ENCODE results near the gene PABPC1L.

The PABPC1L gene

DNA sequence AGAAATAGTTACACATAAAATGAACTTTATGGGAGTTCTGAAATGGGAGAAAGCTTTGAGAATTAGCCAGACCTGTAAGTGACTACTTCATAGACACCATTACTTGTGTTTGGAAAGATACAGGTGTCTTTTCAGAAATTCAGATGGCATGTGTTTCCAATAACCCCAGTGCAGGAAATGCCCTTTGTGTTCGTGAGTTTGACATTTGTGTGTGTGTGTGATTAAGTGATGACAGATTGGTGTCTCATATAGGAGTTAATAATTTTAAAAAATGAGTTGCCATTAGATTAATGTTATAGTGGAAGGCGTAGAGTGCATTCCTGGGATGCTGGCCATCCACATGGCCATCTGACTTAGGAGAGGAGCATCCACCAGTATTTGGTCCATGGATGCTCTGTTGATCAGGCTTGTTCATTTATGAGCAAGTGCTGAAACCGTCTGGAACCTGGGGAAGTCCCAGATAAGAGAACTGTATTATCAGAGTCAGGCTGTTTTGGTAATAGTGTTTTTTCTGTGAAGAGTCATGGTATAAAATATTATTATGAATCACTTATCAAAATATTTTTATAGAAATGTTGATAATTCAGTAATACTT is 59.5 kb downstream of the PABPC1L start:
- TF ChIP-seq CTCF (IDR thresholded peaks at IDR 0.05), result no peak
- no peak for TF ChIP-seq ZFX (IDR thresholded peaks at IDR 0.05; ENCODE audit: borderline replicate concordance)
- H3K27ac ChIP-seq, result no peak overlapping the region

GRCh38 chr20:44970243-44970757 is 60.4 kb downstream of the PABPC1L start:
- TF ChIP-seq CTCF (IDR thresholded peaks at IDR 0.05), result no peak
- no peak for TF ChIP-seq ZFX (IDR thresholded peaks at IDR 0.05; ENCODE audit: borderline replicate concordance)
- H3K27ac ChIP-seq, result no peak overlapping the region

- TF ChIP-seq CTCF (IDR thresholded peaks at IDR 0.05), result no peak
Measured at GRCh38 chr20:44973053-44973452, 63.2 kb downstream of the PABPC1L start.

DNA sequence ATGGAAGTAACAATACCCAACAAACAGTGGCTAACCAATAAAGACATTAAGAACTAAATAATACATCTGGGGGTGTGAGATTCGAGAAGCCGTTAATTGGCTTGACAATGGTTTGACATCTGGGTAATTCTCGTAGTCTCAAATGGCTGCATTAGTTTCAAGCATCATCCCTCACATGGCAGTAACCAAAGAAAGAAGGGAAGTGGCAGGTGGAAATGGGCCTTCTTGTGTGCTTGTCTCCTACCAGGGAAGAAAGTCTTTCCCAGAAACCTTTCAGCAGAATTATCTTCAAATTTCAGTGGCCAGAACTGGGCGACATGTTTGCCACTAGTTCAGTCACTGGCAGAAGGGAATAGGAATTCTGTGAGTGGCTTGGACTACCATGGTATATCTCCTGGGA is 66.8 kb downstream of the PABPC1L start:
- no peak for TF ChIP-seq CTCF (IDR thresholded peaks at IDR 0.05)
- TF ChIP-seq ZFX (IDR thresholded peaks at IDR 0.05; ENCODE audit: borderline replicate concordance), result no peak
- no peak overlapping the region for H3K27ac ChIP-seq

More at GRCh38 chr20:44973053-44973452, 63.2 kb downstream of the PABPC1L start:
- no peak overlapping the region for H3K27ac ChIP-seq

DNA sequence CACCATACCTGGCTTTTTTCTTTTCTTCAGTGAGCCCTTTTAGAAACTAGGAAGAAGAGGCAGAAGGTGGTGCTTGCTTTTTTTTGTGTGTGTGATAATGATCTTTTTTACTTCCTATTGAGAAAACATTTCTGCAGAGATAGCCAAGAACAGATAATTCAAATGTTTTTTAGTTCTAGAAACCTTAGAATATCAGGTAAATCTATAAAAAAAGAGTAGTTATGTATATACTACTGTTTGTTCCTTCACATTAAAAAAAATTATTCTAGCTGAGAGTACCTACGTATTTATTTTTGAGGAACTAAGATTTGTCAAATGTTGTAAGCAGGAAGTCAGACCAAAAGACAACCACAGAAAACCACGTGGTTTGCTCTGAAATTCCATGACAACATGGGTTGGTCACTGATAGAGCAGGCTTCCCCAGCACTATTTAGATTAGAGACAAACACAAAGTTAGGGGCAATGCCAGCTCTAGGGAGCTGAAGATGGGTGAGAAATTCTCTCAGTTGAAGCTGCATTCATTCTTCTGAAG is 69.3 kb downstream of the PABPC1L start:
- no peak for TF ChIP-seq ZFX (IDR thresholded peaks at IDR 0.05; ENCODE audit: borderline replicate concordance)
- no peak for TF ChIP-seq CTCF (IDR thresholded peaks at IDR 0.05)
- H3K27ac ChIP-seq, result no peak overlapping the region

DNA sequence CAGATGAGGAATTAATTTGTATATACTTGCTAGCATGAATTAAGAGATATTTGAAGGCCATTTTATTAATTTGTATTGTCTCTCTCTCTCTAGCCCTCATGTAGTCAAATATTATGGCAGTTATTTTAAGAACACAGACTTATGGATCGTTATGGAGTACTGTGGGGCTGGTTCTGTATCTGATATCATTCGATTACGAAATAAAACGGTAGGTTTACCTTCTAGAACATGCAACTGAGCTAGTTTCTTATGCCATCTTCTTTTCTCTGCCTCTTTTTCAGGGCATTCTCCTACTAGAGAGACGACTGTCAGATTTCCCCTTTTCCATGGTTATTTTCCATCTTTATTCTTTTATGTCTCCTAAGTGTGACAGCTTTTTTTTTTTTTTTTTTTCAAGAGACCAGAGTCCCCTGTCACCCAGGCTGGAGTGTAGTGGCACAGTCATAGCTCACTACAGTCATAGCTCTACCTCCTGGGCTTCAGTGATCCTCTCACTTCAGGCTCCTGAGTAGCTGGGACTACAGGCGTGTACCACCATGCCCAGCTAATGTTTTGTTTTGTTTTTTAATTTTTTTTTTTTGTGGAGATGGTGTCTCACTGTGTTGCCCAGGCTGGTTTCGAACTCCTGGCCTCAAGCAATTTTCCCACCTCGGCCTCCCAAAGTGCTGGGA is 72.0 kb downstream of the PABPC1L start:
- TF ChIP-seq ZFX (IDR thresholded peaks at IDR 0.05; ENCODE audit: borderline replicate concordance) (no peak), CTCF (IDR thresholded peaks at IDR 0.05) (no peak)
- no peak overlapping the region for H3K27ac ChIP-seq

DNA sequence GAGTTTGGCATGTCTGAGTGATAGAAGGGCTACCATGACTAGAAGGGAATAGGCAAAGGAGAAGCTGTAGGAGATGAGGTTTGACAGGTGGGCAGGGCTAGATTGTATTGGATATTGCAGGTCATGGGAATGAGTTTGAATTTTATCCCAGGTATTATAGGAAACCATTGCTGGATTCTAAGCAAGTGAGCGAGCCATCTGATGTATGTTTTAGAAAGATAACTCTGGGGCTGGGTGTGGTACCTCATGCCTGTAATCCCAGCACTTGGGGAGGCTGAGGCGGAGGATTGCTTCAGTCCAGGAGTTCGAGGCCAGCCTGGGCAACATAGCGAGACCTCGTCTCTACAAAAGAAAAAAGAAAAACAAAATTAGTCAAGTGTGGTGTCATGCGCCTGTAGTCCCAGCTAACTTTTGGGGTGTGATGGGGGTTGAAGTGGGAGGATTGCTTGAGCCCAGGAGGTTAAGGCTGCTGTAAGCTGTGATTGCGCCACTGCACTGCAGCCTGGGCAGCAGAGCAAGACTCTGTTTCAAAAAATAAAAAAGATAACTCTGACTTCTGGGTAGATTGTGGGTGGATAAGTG is 73.3 kb downstream of the PABPC1L start:
- TF ChIP-seq ZFX (IDR thresholded peaks at IDR 0.05; ENCODE audit: borderline replicate concordance) (no peak), CTCF (IDR thresholded peaks at IDR 0.05) (no peak)
- H3K27ac ChIP-seq, result no peak overlapping the region
